ENCODE measurements around the gene SLC8A3. TPM values are rescaled to one million over a fixed set of nuclear protein-coding genes. Genes with fewer than 3 reads are reported as not detected.

SLC8A3 gene
- total and polyA plus RNA-seq, 2 of the 13 experiments (the other 11 are each of a cell fraction or from before 2014, with no cell fraction given) = 0.01 to 0.02 TPM

DNA sequence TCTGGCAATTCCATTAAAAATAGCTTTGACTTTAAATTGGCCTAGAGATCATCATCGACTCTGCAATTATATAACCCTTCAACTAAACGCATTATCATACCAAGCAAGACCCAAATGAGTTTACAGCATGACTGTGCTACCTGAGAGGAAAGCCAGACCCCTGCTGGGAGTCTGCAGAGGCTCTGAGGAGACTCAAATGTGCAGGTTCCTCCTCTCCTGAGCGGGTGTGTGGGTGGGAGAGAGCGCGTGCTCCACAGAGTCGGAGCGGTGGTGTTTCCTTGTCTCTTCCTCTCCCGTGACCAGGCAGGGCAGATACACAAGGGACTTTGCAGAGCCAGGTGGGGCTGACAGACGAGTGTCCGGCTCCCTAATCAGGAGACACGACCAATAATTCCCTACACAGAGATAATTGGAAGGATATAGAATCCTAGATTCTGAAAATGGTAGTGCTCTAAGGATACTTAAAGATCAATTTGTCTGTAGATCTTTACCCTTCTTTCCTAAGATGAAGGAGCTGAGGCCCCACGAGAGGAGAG, 74.1 kb downstream of the SLC8A3 start (continued):
- no peak for TF ChIP-seq BCL6 (CRISPR knock-in tag; IDR thresholded peaks at IDR 0.05)

DNA sequence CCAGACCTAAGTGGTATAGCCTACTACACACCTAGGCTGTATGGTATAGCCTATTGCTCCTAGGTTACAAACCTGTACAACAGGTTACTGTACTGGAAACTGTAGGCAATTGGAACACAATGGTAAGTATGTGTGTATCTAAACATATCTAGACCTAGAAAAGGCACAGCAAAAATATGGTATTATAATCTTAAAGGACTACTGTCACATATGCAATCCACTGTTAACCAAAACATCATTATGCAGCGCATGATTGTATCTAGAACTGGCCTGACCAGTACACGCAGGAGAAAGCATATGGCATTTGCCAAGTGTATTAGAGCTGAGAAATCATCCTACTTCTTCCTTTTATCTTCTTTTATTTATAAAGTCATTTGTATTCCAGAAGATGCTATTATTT, 75.5 kb downstream of the SLC8A3 start:
- DNase-seq (ENCODE audit: low spot score) (no peak), FAIRE-seq (no peak), ATAC-seq (no peak)
- in situ Hi-C loops (cut with HindIII; ENCODE audit: extremely low pct_ligation_motif_present, low pct_unique_long_range_greater_than_20kb) (no loop called here), intact Hi-C loops (cut with micrococcal nuclease; ENCODE audit: unreplicated experiment) (no loop called here)
- 72% methylated on average over 2 of the region's 2 CpGs for WGBS (ENCODE audit: low lambda C conversion rate)
- Histone ChIP-seq H3K27me3 (ENCODE audit: control insufficient read depth in 1 of 2, insufficient read depth in 2 of 2, low read length in 2 of 2) (peaks cover 0 to 12% of the 10 kb centered on the region in 2 experiments; a peak in 1 of 5 replicates), H3K4me2 (ENCODE audit: low read depth, low read length) (no peak overlapping the region), H2AFZ (ENCODE audit: low read length) (no peak overlapping the region), H3K79me2 (ENCODE audit: insufficient read depth, low read length) (no peaks in the 10 kb centered on the region), H3K4me3 (replicated peaks in 1 of 3; ENCODE audit: insufficient read depth in 1 of 3, low read depth in 2 of 3, low read length in 3 of 3) (no peak overlapping the region), H3K27ac (ENCODE audit: extremely low read length, insufficient read depth, low read length) (no peak overlapping the region), H3K36me3 (replicated peaks in 1 of 2; ENCODE audit: control insufficient read depth in 1 of 2, insufficient read depth in 2 of 2, low read length in 2 of 2) (no peaks in the 10 kb centered on the region), H4K20me1 (ENCODE audit: insufficient read depth, low read length) (no peaks in the 10 kb centered on the region), H3K9me3 (ENCODE audit: low read length) (no peaks in the 10 kb centered on the region), H3K9ac (ENCODE audit: insufficient read depth, low read depth, low read length) (no peak overlapping the region), H3K4me1 (ENCODE audit: insufficient read depth, low read length) (no peaks in the 10 kb centered on the region)
- CTCF ChIA-PET (ENCODE audit: low intra/inter-chr PET ratio, low total read pairs) = no interaction called here
- POLR2A ChIA-PET = no interaction called here
- BruUV-seq (replicated peaks) = no TSS peak
- TF ChIP-seq KAT2B (IDR thresholded peaks at IDR 0.05; ENCODE audit: borderline replicate concordance, low read depth, low read length) (no peak), ZBTB1 (CRISPR knock-in tag; IDR thresholded peaks at IDR 0.05; ENCODE audit: borderline replicate concordance) (no peak), STAG1 (CRISPR knock-in tag; IDR thresholded peaks at IDR 0.05) (no peak), ZFP41 (CRISPR knock-in tag; IDR thresholded peaks at IDR 0.05; ENCODE audit: borderline replicate concordance) (no peak), RORA (CRISPR knock-in tag; IDR thresholded peaks at IDR 0.05) (no peak), ZNF773 (CRISPR knock-in tag; IDR thresholded peaks at IDR 0.05; ENCODE audit: borderline replicate concordance) (no peak), GABPB1 (CRISPR knock-in tag; IDR thresholded peaks at IDR 0.05) (no peak), ZNF674 (CRISPR knock-in tag; IDR thresholded peaks at IDR 0.05; ENCODE audit: low read depth) (no peak), GATAD2A (CRISPR knock-in tag; IDR thresholded peaks at IDR 0.05) (no peak), ZNF782 (CRISPR knock-in tag; IDR thresholded peaks at IDR 0.05; ENCODE audit: borderline replicate concordance) (no peak), ZNF740 (CRISPR knock-in tag; IDR thresholded peaks at IDR 0.05) (no peak), ZNF547 (CRISPR knock-in tag; IDR thresholded peaks at IDR 0.05) (no peak)
